Fibroblast of the aortic adventitia (primary cell): Measurements from ENCODE around the gene STX19. TPM values are rescaled to one million over a fixed set of nuclear protein-coding genes. Genes with fewer than 3 reads are reported as not detected.
A peak's percentile ranks its signal among the peaks of the same experiment; 100 is the strongest.

Experiments
- DNase-seq: peaks from one replicate; pipeline ENCODE4 v3.0.0-alpha.2; 2010; ENCODE audit warnings: low read depth
- H3K4me3 ChIP-seq: 2 replicates; pipeline ENCODE4 v1.5.1; 2011; ENCODE audit warnings: low read depth, mild to moderate bottlenecking, control low read depth, low read length, moderate library complexity
- total RNA-seq: library from RNA; depleted of rRNA; stranded (reverse); fragments of >200 nt; gene quantifications from 2 replicates; pipeline ENCODE4 v1.2.3, GENCODE V29; 2012; ENCODE audit warnings: low replicate concordance
- TF ChIP-seq, protein P1 (sequence below): IDR thresholded peaks from 2 replicates; pipeline ENCODE4 v1.5.1; 2011; ENCODE audit warnings: mild to moderate bottlenecking, low read length, control low read depth, inconsistent platforms; ENCODE audit not compliant: insufficient read depth

STX19 gene, protein sequence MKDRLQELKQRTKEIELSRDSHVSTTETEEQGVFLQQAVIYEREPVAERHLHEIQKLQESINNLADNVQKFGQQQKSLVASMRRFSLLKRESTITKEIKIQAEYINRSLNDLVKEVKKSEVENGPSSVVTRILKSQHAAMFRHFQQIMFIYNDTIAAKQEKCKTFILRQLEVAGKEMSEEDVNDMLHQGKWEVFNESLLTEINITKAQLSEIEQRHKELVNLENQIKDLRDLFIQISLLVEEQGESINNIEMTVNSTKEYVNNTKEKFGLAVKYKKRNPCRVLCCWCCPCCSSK
- total RNA-seq = not detected in 2 replicates

GRCh38 chr3:94028093-94028837, at the start of gene STX19:
Gene STX19 (minus strand): TSS chr3:94028597. CDS start chr3:94015269, 13,328 bp downstream.
- TF ChIP-seq, protein P1, sequence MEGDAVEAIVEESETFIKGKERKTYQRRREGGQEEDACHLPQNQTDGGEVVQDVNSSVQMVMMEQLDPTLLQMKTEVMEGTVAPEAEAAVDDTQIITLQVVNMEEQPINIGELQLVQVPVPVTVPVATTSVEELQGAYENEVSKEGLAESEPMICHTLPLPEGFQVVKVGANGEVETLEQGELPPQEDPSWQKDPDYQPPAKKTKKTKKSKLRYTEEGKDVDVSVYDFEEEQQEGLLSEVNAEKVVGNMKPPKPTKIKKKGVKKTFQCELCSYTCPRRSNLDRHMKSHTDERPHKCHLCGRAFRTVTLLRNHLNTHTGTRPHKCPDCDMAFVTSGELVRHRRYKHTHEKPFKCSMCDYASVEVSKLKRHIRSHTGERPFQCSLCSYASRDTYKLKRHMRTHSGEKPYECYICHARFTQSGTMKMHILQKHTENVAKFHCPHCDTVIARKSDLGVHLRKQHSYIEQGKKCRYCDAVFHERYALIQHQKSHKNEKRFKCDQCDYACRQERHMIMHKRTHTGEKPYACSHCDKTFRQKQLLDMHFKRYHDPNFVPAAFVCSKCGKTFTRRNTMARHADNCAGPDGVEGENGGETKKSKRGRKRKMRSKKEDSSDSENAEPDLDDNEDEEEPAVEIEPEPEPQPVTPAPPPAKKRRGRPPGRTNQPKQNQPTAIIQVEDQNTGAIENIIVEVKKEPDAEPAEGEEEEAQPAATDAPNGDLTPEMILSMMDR = no peak

GRCh38 chr3:94076055-94076454, 47.7 kb upstream of the STX19 start:
- TF ChIP-seq, protein P1 = no peak
- peak; percentile 40 for DNase-seq
- no peak overlapping the region for H3K4me3 ChIP-seq

More at GRCh38 chr3:94028093-94028837, at the start of gene STX19:
- no peak within 1 kb of the TSS for H3K4me3 ChIP-seq
- DNase-seq = no peak

- H3K4me3 ChIP-seq = no peak overlapping the region
- TF ChIP-seq, protein P1 = no peak
Observed at GRCh38 chr3:94071713-94072284, 43.4 kb upstream of the STX19 start.

GRCh38 chr3:94070341-94070911, 42.0 kb upstream of the STX19 start:
- H3K4me3 ChIP-seq = no peak overlapping the region
- TF ChIP-seq, protein P1 = no peak
- no peak for DNase-seq

More at GRCh38 chr3:94071713-94072284, 43.4 kb upstream of the STX19 start:
- no peak for DNase-seq

- H3K4me3 ChIP-seq = no peak overlapping the region
- DNase-seq = peak; percentile 62
- TF ChIP-seq, protein P1 = peak; percentile 53
Observed at GRCh38 chr3:94069194-94069813, 40.9 kb upstream of the STX19 start.
